GM13976 (cell line): ENCODE data around the gene DIPK1B.

ENCODE experiments used
- DNase-seq: peaks from one replicate; pipeline ENCODE4 v3.0.0; 2012; ENCODE audit warnings: low spot score
- CTCF ChIP-seq: IDR thresholded peaks from 2 replicates; pipeline ENCODE4 v1.5.1; 2012; ENCODE audit warnings: borderline replicate concordance, mild to moderate bottlenecking; ENCODE audit not compliant: insufficient read depth; ENCODE audit errors: extremely low read depth, missing control alignments, control extremely low read depth
- in situ Hi-C: fragments of 300-500 bp; cut with MboI; formaldehyde crosslinking; loops from one replicate; pipeline ENCODE4 v1.12.0; 2022; ENCODE audit warnings: low sequenced_read_pairs, mixed read lengths, inconsistent platforms; ENCODE audit not compliant: unreplicated experiment

DIPK1B gene

DNA sequence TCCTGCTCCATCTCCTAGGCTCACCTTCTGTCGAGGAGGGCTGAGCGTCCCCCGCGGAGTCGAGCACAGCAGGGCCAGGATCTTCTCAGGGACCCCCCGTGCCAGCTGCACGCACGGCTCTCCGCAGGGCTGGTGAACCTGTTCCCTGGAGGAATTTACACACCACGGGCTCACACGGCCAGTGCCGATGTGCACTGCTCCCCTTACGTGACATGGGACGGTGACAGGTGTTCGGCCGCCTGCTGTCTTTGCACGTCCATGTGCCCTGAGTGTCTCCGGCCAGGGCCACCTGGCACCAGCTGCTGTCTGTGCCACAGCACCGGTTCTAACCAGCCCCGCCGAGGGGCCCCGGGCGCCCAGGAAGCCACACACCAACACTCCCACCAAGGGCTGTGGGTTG lies 16.4 kb upstream of the DIPK1B start:
- in situ Hi-C loops, result no loop called here
- no peak for DNase-seq
- no peak for TF ChIP-seq CTCF

DNA sequence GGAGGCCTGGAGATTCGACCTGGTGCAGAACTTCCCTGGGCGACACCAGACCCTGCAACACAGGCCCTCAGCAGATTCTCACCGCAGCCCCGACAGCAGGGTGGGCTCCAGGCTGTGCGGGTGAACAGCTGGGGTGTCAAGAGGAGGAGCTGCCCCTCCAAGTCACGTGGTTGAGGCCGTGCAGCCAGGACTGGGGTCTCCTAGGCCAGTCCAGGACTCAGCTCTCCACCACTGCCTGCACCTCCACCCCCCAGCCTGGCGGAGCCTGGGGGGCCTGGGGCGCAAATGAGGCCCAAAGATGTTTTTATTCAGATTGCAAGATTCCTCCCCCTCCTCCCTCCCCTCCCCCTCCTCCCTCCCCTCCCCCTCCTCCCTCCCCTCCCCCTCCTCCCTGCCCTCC lies 15.9 kb upstream of the DIPK1B start:
- in situ Hi-C loops, result no loop called here
- TF ChIP-seq CTCF, result no peak

GRCh38 chr9:136697146-136697820 lies 15.1 kb upstream of the DIPK1B start:
- no peak for DNase-seq
- no peak for TF ChIP-seq CTCF
- in situ Hi-C loops, result no loop called here

More for the DNA sequence above, 15.9 kb upstream of the DIPK1B start:
- no peak for DNase-seq

DNA sequence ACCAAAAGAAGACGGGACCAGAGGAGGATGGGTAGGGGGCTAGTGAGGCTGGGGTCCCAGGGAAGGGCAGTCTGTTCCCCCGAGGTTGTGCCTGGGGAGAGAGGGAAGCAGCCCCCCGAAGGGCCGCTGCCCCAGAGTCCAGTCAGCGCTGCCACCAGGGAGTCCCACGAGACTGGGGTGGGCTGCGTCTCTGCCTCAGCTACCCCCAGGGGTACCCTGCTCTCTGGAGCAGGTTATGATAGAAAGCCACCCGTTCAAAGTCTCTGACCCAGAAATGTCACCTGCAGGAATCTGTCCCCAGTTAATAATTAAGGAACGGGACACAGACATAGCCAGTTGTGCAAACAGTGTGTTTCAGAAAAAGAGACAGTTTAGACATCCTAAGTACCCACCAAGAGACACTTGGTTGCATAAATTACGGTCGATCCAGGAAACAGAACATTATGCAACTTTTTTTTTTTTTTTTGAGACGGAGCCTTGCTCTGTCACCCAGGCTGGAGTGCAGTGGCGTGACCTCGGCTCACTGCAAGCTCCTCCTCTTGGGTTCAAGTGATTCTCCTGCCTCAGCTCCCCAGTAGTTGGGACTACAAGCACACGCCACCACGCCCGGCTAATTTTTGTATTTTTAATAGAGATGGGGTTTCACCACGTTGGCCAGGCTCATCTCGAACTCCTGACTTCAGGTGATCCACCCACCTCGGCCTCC lies 14.4 kb upstream of the DIPK1B start:
- in situ Hi-C loops, result no loop called here
- TF ChIP-seq CTCF, result no peak
- DNase-seq, result no peak

- no peak for TF ChIP-seq CTCF
- in situ Hi-C loops, result no loop called here
- no peak for DNase-seq
Measured at GRCh38 chr9:136698635-136699246, 13.6 kb upstream of the DIPK1B start.

DNA sequence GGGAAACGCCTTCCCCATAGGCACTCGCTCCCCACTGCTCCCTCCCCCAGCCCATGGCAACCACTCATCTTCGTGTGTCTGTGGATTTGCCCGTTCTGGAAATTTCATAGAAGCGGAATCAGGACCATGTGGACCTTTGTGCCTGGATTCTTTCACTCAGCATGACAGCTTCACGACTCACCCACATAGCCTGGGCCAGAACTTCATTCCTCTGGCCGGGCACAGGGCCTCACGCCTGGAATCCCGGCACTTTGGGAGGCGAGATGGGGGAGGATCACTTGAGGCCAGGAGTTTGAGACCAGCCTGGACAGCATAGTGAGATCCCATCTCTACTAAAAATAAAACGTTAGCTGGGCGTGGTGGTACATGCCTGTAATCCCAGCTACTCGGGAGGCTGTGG lies 12.1 kb upstream of the DIPK1B start:
- no peak for TF ChIP-seq CTCF
- DNase-seq, result no peak
- in situ Hi-C loops, result no loop called here
